Thoracic aorta (tissue), 2 donors: Measurements from ENCODE around the gene MCM5. TPM values are rescaled to one million over a fixed set of nuclear protein-coding genes. Genes with fewer than 3 reads are reported as not detected.

Experiments
- ATAC-seq: fragments of 150-250 bp; one replicate; pipeline ENCODE4 v1.8.0; 2017; ENCODE audit warnings: low read depth; ENCODE audit not compliant: insufficient number of reproducible peaks, low FRiP score
- DNase-seq: peaks from one replicate; pipeline ENCODE4 v3.0.0-alpha.2; 2020; ENCODE audit warnings: low spot score
- H3K27ac ChIP-seq, 2 donors: fragments of 200-600 bp; sonication (generic); 1 replicate in 1 of 2; 2 replicates in 1 of 2; pipeline ENCODE4 v1.5.1; 2016; ENCODE audit warnings: mild to moderate bottlenecking in 2 of 2, moderate library complexity in 2 of 2
- H3K27me3 ChIP-seq: fragments of 200-600 bp; sonication (generic); replicated peaks from 2 replicates; pipeline ENCODE4 v1.6.0; 2016; ENCODE audit warnings: mild to moderate bottlenecking; ENCODE audit not compliant: insufficient read depth
- H3K36me3 ChIP-seq: fragments of 200-600 bp; sonication (generic); one replicate; pipeline ENCODE4 v1.5.1; 2016
- H3K4me1 ChIP-seq, 2 donors: fragments of 200-600 bp; sonication (generic); 1 replicate in 1 of 2; 2 replicates in 1 of 2; pipeline versions ENCODE4 v1.5.1 to v1.6.0; 2016; ENCODE audit warnings: low read depth in 2 of 2, mild to moderate bottlenecking in 1 of 2; ENCODE audit not compliant: control insufficient read depth in 1 of 2
- H3K4me3 ChIP-seq: fragments of 200-600 bp; sonication (generic); 2 replicates; pipeline ENCODE4 v1.5.1; 2016; ENCODE audit warnings: mild to moderate bottlenecking
- H3K9me3 ChIP-seq: fragments of 200-600 bp; sonication (generic); 2 replicates; pipeline ENCODE4 v1.5.1; 2016
- CTCF ChIP-seq: fragments of 200-600 bp; sonication (generic); IDR thresholded peaks from one replicate; pipeline ENCODE4 v1.5.1; 2019; ENCODE audit warnings: antibody characterized with exemption
- total RNA-seq, 2 donors: library from RNA; depleted of rRNA; stranded (reverse); fragments of >200 nt; gene quantifications; one replicate each; pipeline versions ENCODE4 v1.1.0 to v1.2.3, GENCODE V29; 2016

MCM5 gene
- total RNA-seq, 2 donors from 2014 or later = 18.1 to 53.1 TPM

- ATAC-seq (no peak), DNase-seq (no peak)
- Histone ChIP-seq H3K4me1 (peaks cover 6 to 19% of the 10 kb centered on the region in 2 donors), H3K27me3 (no peaks in the 10 kb centered on the region), H3K4me3 (no peak overlapping the region), H3K9me3 (no peaks in the 10 kb centered on the region), H3K36me3 (peaks cover 15% of the 10 kb centered on the region), H3K27ac (no peak overlapping the region)
- TF ChIP-seq CTCF = no peak
These were observed 16.3 kb upstream of the MCM5 start for GRCh38 chr22:35383679-35384071.

GRCh38 chr22:35384527-35384926 lies 15.4 kb upstream of the MCM5 start:
- Histone ChIP-seq H3K36me3 (peaks cover 15% of the 10 kb centered on the region), H3K27me3 (no peaks in the 10 kb centered on the region), H3K4me1 (peaks cover 6 to 19% of the 10 kb centered on the region in 2 donors), H3K27ac (no peak overlapping the region), H3K4me3 (no peak overlapping the region), H3K9me3 (no peaks in the 10 kb centered on the region)
- ATAC-seq (no peak), DNase-seq (no peak)
- no peak for TF ChIP-seq CTCF

- no peak for TF ChIP-seq CTCF
- H3K4me3 ChIP-seq = no peak overlapping the region
- no peaks in the 10 kb centered on the region for H3K9me3 ChIP-seq
- no peaks in the 10 kb centered on the region for H3K27me3 ChIP-seq
- H3K27ac ChIP-seq = no peak overlapping the region
- H3K36me3 ChIP-seq = peaks cover 21% of the 10 kb centered on the region
- ATAC-seq = no peak
- no peak for DNase-seq
- peaks cover 5 to 14% of the 10 kb centered on the region in 2 donors for H3K4me1 ChIP-seq
These were observed 14.9 kb upstream of the MCM5 start for GRCh38 chr22:35384975-35385588.

GRCh38 chr22:35386670-35387288 lies 13.2 kb upstream of the MCM5 start:
- Histone ChIP-seq H3K4me3 (no peak overlapping the region), H3K27me3 (no peaks in the 10 kb centered on the region), H3K4me1 (peaks cover 0 to 3% of the 10 kb centered on the region in 2 donors), H3K9me3 (no peaks in the 10 kb centered on the region), H3K36me3 (peaks cover 21% of the 10 kb centered on the region), H3K27ac (no peak overlapping the region)
- DNase-seq (no peak), ATAC-seq (no peak)
- TF ChIP-seq CTCF = no peak

GRCh38 chr22:35390933-35391332 lies 9.0 kb upstream of the MCM5 start:
- no peaks in the 10 kb centered on the region for H3K27me3 ChIP-seq
- H3K9me3 ChIP-seq = no peaks in the 10 kb centered on the region
- H3K4me3 ChIP-seq = no peak overlapping the region
- no peak for ATAC-seq
- DNase-seq = no peak
- peaks cover 0 to 15% of the 10 kb centered on the region in 2 donors for H3K4me1 ChIP-seq
- peaks cover 18% of the 10 kb centered on the region for H3K36me3 ChIP-seq
- no peak overlapping the region for H3K27ac ChIP-seq
- TF ChIP-seq CTCF = no peak
